Stimulated activated CD4-positive, alpha-beta T cell treated with anti-CD3 and anti-CD28 coated beads, TNF-alpha, amount 100 ng/mL, for 4 hours (primary cell): ENCODE measurements around the gene PDX1.

Source experiments
- DNase-seq, 3 experiments: peaks; one replicate each; pipeline ENCODE4 v3.0.0-alpha.2; 2020; ENCODE audit warnings: low read depth in 3 of 3

PDX1 gene

DNA sequence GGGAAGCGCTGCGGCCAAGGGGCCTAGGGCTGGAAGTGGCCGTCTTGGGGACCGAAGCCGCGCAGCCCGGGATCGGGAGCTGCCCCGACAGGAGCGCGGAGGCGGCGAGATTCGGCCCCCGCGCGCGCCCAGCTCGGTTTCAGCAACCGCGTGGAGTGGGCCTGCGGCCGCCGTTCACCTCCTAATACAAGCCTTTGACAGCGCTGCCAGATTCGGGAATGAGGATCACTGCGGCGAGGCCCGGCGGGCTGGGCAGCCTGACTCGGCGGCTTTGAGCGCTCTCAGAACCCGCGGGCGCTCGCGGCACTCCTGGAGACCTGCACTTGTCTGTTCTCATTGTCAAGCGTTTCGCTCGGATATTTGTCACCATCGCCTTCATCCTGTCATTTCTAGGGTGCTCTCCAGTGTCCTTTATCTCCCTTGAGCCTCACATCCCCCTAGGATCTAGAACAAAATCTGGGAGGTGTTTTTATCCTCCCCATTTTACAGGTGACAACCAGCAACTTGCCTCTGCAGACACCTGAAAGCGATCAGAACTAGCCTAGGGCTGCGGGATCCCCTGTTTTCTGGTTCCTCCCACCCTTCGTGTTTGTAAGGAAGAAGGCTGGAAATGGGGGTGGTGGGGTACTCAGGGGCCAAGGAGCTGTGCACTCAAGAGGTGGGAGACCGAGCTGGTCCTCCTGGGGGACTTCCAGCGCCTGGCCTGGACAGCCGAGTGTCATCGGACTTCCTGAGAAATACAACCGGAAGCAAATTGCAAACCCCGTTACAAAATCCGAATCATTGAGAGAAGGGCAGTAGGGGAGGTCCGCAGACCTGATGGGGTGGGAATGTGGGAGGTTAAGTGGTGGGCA is 50.8 kb downstream of the PDX1 start:
- no peak for DNase-seq

DNA sequence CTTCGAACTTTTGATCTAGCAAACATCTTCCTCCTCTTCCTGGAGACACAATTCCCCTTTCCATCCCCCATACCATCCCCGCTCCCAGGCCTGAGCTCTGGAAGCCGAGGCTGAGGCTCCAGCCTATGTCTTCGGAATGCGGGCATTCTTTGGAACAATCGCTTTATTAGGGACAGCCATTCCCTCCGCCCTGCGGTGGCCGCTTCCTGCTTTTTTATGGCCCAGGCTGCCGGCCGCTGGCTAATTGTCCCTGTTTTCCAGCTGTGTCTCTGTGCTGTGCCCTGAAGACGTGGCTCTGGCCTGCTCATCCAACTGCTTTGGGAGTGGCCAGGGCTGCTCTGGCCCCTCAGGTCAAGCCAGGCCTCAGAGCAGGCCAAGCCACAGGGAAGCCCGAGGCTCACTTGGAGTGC is 51.4 kb downstream of the PDX1 start:
- DNase-seq: no peak

DNA sequence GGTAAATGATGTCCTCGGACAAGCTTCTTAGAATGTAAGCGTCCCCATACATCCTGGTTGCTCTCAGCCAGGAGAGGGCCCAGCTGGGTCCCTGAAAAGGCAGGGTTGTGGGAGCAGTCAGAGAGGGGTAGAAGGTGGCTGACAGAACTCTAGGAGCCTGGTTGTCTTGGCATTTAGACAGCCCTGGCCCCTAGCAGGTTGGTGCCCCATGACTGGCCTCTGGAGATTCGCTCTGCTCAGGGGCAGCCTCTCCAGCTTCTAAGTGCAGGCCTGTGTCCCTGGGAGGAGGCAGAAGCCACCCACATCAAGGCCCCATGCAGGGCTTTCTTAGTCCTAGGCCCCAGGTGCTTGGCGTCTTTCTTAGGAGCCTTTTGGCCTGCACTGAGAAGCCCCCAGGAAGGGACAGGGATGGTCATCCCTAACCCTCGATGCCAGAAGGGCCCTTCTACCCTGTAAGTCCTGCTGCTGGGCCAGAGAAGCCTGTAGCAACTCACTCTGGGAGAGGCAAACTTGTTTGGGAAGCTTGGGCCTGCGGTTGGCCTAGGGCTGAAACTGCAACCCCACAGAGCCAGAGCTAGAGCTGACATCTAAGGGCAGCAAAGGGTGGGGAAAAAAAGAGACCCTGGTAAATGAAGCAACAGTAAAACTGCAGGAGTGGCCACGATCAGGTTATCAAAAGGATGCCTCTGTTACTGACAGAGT is 52.1 kb downstream of the PDX1 start:
- DNase-seq: no peak

DNA sequence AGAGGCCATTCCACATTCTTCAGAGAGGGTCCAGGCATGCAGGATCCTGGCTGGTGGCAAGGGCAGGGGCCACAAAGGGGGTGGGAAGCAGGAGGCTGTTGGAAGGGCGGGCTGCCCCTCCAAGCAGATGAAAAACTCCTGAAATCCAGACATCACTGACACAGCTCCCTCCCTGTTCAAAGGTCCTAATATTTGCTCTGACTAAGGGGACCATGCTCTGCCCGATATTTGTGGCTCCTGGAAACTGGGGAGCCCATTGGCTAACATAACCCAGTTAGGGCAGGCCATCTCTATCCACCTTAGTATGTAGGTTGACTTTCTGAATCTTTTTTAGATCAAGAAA is 52.6 kb downstream of the PDX1 start:
- DNase-seq: no peak

DNA sequence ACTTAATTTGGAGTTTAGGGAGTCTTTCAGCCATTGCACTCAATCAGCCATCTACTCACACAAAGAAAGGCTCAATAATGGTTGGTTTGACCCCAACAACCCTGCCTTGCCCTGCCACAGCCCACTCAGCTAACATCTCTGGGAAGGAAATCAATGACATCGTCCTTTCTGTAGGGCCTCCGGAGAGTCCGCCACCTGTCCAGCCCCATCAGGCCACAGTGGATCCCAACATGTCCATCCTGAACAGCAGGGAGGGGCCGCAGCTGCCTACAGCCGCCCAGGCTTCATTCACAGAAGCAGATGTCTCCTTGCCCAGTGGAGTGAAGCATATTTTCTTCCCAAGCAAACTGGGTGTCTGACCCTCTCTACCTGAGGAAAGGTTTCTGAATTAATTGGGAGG is 53.5 kb downstream of the PDX1 start:
- DNase-seq: no peak

DNA sequence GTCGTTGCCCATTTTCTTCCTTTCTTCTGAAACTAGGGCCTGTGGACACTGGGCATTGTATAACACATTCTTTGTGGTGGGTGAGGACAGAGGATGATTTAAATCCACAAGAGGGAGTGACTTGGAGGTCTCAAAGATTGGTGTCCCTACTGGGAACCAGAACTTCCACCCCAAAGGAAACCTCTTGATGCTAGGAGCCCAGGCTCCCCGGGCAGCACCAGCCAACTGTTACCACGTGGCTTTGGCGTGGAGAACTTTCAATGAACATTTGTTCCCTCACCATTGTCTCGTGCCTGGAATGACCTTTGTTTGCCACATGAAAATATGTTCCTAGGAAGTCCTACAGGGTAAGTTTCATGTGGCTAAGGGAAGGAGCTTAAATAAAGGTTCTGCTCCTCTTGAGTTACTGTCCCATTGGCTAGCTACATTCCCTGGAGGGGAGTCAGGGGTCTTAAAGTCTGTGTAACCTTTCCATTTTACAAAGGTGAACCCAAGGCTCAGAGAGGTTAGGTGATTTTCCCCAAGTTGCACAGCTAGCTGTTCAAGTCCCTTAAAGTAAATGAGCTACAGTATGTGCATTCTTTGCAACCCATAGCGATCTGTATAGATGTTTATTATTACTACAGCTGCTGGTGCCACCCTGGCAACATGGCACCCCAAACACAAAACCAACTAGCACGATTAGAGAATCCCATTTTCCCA is 54.3 kb downstream of the PDX1 start:
- DNase-seq: no peak
